GM19395 (cell line): ENCODE results near the gene CDC34.
"Not testable (repeated sequence)": the region's sequence is repeated elsewhere in the genome, so short reads cannot be mapped to it uniquely, and the experiment has no call there.

Experiments used
- ATAC-seq: cut with Tn5 transposase; IDR thresholded peaks from one replicate; pipeline ENCODE4 v1.9.1; 2021; ENCODE audit warnings: mild to moderate bottlenecking, moderate library complexity; ENCODE audit not compliant: unreplicated experiment

The CDC34 gene

DNA sequence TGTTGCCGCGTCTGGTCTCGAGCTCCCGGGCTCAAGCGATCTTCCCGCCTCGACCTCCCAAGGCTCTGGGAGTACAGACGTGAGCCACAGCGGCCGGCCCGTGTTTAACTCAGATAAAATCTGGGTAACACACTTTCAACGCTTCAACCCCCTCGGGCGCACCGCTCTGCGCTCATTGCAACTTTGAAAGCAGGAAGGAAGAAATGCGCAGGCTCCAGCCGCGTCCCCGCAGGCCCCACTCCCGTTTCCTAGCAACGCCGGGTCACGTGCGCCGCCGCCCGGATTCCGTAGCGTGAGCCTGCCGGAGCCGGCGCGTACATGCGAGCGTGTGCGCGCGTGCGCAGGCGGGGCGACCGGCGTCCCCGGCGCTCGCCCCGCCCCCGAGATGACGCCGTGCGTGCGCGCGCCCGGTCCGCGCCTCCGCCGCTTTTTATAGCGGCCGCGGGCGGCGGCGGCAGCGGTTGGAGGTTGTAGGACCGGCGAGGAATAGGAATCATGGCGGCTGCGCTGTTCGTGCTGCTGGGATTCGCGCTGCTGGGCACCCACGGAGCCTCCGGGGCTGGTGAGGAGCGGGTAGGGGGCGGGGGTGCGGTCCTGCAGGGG lies 40.7 kb downstream of the CDC34 start, which contains the start of gene BSG:
TSS of gene BSG (plus strand) at position 457 of the 603 bp plus-strand sequence. CDS start at position 496, 39 bp downstream.
- ATAC-seq: peak; percentile 72

GRCh38 chr19:572743-573518 lies 41.4 kb downstream of the CDC34 start:
- ATAC-seq: peak; percentile 17

GRCh38 chr19:573519-573825 lies 41.9 kb downstream of the CDC34 start:
- ATAC-seq: no peak

DNA sequence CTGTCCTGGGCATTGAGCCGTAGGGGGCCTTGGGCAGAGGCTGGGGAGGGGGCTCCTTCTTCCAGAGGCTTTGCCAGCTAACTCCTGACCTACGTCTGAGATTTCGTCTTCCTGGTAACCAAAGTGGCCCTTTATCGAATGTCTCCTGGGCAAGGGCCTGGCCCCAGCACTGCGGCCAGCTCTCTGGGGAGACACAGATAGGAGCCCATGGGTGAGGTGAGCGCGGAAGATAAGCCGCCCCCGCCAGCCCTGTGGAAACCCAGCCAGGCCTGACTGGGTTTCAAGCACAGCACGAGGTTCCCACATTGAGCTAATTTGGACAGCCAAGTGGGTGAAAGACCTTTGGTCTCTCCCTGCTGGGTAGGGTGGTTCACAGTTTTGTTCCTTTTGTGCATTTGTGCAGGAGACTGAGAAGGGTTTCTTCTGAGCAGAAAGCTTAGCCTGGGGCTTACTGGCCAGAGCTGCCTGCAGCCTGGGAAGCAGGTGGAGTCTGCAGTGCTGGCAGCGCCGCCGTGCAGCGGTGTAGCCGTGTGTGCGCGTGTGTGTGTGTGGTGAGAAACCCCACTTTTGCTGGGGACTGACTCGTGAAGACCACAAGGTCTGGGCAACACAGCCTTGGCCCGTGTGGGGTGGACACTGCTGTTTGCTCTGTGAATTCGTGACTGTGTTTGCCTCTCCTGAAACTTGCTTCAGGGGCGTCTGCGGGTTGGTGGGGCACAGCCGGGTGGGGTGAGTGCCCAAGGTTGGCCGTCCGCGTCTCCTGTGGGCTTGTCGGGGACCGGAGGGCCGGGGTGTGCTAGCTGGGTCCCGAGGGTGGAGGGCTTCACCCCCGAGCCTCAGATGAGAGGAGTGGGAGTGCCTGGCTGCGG lies 43.3 kb downstream of the CDC34 start:
- no peak for ATAC-seq

- ATAC-seq: no peak
Observed at GRCh38 chr19:575527-576506, 44.3 kb downstream of the CDC34 start.

- ATAC-seq: no peak
Observed at GRCh38 chr19:576768-577438, 45.3 kb downstream of the CDC34 start.

DNA sequence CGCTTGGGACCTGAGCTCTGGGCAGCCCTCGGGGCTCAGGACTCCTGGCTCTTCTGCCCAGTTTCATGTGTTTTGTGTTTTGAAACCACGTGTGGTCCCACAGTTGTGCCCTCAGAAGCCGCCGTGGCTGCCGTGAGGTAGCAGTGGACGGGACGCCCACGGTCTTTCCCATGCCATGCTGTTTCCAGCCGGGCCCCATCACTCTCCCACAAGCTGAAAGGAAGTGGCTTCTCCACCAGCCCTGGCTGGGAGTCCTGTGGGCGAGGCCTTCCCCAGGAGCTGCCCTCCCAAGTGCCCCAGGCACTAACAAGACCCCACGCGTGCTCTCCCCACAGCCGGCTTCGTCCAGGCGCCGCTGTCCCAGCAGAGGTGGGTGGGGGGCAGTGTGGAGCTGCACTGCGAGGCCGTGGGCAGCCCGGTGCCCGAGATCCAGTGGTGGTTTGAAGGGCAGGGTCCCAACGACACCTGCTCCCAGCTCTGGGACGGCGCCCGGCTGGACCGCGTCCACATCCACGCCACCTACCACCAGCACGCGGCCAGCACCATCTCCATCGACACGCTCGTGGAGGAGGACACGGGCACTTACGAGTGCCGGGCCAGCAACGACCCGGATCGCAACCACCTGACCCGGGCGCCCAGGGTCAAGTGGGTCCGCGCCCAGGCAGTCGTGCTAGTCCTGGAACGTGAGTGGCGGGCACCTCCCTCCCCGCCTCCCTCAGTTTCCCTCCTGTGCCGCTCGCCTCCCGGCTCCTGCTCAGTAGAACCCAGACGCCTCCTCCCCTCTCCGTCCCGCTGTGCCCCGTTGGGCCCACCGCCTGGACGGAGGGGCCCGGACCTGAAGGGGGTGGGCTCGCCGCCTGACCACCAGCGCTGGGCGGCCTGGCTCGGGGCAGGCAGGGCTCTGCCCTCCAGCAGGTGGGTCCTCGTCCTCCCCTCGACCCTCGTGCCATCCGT lies 46.2 kb downstream of the CDC34 start:
- no peak for ATAC-seq

- ATAC-seq: no peak
Observed at GRCh38 chr19:579111-579841, 47.7 kb downstream of the CDC34 start.

GRCh38 chr19:579842-580155 lies 48.2 kb downstream of the CDC34 start:
- ATAC-seq: no peak

GRCh38 chr19:580274-580835 lies 48.8 kb downstream of the CDC34 start:
- ATAC-seq: no peak

DNA sequence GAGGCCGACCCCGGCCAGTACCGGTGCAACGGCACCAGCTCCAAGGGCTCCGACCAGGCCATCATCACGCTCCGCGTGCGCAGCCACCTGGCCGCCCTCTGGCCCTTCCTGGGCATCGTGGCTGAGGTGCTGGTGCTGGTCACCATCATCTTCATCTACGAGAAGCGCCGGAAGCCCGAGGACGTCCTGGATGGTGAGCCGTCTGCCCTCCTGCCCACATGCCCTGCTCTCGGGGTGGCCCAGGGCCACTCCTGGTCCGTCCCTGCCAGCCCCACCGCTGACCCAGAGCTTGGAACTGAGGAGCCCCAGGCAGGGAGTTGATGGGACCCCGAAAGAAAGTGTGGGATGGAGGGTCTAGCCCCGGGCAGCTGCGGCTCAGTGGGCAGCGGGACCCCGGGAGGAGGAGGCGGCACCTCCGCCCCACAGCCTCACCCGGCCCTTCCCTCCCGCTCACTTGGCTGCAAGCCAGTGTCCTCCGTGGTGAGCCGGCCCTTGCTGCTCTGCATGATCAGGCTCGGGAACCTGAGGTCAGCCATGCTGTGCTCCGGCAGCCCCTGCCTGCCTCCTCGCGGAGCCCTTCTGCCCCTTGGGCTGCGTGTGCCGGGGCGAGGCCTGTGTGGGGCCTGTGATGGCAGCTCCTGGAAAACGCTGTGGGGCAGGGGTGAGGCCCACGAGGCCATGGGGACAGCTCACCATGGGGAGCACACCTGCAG lies 50.0 kb downstream of the CDC34 start:
- ATAC-seq: no peak

GRCh38 chr19:582497-583197 lies 51.1 kb downstream of the CDC34 start:
- no peak for ATAC-seq

DNA sequence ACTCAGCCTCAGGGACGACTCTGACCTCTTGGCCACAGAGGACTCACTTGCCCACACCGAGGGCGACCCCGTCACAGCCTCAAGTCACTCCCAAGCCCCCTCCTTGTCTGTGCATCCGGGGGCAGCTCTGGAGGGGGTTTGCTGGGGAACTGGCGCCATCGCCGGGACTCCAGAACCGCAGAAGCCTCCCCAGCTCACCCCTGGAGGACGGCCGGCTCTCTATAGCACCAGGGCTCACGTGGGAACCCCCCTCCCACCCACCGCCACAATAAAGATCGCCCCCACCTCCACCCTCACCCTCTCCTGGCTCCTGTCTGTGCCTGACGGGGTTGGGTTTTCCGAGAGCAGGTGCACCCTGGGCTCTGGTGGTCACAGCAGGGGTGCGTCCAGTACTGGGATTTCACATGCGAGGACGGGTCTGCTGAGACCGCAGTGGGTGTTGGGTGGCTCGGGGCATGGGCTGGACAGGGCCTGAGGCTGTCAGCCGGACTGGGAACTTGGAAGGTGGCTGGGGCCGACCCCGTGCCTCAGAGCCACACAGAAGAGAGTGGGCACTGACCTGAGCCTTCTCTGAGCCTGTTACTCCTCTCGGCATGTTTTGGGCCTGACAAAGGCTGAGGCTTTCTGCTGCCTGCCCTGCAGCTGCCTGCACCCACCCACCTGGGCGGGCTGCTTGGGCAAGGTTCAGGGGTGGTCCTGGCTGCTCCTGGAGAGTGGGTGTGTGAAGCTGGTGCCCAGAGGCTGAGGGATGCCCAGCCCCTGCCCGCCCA lies 51.8 kb downstream of the CDC34 start:
- ATAC-seq: no peak

DNA sequence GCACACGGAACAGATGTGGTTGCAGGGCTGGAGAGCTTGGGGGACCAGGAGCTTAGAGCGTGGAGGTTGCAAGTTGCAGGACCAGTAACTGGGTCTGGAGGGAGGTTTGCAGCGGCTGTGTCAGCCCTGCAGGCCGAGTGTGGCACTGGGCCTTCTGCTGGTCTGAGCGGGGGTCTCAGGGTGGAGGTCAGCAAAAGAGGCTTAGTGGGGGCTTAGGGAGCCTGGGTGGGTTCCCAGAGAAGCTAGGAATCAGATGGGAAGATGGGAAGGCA lies 52.3 kb downstream of the CDC34 start:
- ATAC-seq: no peak

GRCh38 chr19:584240-585001 lies 52.9 kb downstream of the CDC34 start:
- ATAC-seq: no peak

GRCh38 chr19:585146-585545 lies 53.6 kb downstream of the CDC34 start:
- ATAC-seq: not testable (repeated sequence)
